Measurements from ENCODE around the gene PLPP3. TPM values are rescaled to one million over a fixed set of nuclear protein-coding genes. Genes with fewer than 3 reads are reported as not detected.

PLPP3 gene
- total RNA-seq, 2 experiments from 2014 or later: not detected

DNA sequence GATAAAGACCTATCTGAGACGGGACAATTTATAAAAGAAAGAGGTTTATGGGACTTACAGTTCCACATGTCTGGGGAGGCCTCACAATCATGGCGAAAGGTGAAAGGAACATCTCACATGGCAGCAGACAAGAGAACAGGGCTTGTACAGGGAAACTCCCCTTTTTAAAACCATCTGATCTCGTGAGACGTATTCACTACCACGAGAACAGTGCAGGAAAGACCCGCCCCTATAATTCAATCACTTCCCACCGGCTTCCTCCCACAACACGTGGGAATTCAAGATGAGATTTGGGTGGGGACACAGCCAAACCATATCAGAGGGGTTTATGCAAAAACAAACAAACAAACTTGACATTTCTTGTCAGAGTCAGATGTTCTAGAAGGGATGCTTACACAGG lies 89.7 kb downstream of the PLPP3 start:
- no peak for ATAC-seq (ENCODE audit: poor library complexity)
- H3K4me1 Mint-ChIP-seq (ENCODE audit: low read depth): no peaks in the 10 kb centered on the region
- peaks cover 0 to 5% of the 10 kb centered on the region in 2 experiments for H3K9me3 ChIP-seq (ENCODE audit: control insufficient read depth in 1 of 2, insufficient read depth in 1 of 2, low read length in 2 of 2)
- H3K27ac ChIP-seq (ENCODE audit: low read depth in 1 of 2, low read length in 2 of 2): no peak overlapping the region
- POLR2A ChIA-PET: no interaction called here
- H3K27ac Mint-ChIP-seq: no peak overlapping the region
- H3K36me3 ChIP-seq (ENCODE audit: insufficient read depth, low read length): no peaks in the 10 kb centered on the region
- no peaks in the 10 kb centered on the region for H3K27me3 ChIP-seq (ENCODE audit: control insufficient read depth in 1 of 2, insufficient read depth in 2 of 2, low read length in 2 of 2)
- no peak for DNase-seq
- CTCF ChIA-PET: no interaction called here
- H3K4me3 ChIP-seq (ENCODE audit: low read length): no peak overlapping the region
- TF ChIP-seq, protein P1, sequence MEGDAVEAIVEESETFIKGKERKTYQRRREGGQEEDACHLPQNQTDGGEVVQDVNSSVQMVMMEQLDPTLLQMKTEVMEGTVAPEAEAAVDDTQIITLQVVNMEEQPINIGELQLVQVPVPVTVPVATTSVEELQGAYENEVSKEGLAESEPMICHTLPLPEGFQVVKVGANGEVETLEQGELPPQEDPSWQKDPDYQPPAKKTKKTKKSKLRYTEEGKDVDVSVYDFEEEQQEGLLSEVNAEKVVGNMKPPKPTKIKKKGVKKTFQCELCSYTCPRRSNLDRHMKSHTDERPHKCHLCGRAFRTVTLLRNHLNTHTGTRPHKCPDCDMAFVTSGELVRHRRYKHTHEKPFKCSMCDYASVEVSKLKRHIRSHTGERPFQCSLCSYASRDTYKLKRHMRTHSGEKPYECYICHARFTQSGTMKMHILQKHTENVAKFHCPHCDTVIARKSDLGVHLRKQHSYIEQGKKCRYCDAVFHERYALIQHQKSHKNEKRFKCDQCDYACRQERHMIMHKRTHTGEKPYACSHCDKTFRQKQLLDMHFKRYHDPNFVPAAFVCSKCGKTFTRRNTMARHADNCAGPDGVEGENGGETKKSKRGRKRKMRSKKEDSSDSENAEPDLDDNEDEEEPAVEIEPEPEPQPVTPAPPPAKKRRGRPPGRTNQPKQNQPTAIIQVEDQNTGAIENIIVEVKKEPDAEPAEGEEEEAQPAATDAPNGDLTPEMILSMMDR (IDR thresholded peaks at IDR 0.05): no peak
- no peaks in the 10 kb centered on the region for H3K4me1 ChIP-seq (ENCODE audit: insufficient read depth, low read length)
- no peak overlapping the region for H3K4me3 Mint-ChIP-seq
- no peaks in the 10 kb centered on the region for H3K36me3 Mint-ChIP-seq (ENCODE audit: low read depth)
- intact Hi-C loops (cut with DNase I, micrococcal nuclease): no loop called here
- no peaks in the 10 kb centered on the region for H3K9me3 Mint-ChIP-seq
- H3K27me3 Mint-ChIP-seq: no peaks in the 10 kb centered on the region

DNA sequence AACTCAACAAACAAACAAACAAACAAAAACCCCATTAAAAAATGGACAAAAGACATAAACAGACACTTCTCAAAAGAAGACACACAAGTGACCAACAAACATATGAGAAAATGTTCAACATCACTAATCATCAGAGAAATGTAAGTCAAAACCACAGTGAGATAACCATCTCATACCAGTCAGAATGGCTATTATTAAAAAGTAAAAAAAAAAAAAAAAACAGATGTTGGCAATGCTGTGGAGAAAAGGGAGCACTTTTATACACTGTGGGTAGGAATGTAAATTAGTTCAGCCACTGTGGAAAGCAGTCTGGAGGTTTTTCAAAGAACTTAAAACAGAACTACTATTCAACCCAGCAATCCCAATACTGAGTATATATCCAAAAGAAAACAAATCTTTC lies 94.7 kb downstream of the PLPP3 start:
- intact Hi-C loops (cut with DNase I, micrococcal nuclease): no loop called here
- Histone ChIP-seq H3K36me3 (ENCODE audit: insufficient read depth, low read length) (no peaks in the 10 kb centered on the region), H3K27me3 (ENCODE audit: control insufficient read depth in 1 of 2, insufficient read depth in 2 of 2, low read length in 2 of 2) (no peaks in the 10 kb centered on the region), H3K4me3 (ENCODE audit: low read length) (no peak overlapping the region), H3K27ac (ENCODE audit: low read depth in 1 of 2, low read length in 2 of 2) (no peak overlapping the region), H3K9me3 (ENCODE audit: control insufficient read depth in 1 of 2, insufficient read depth in 1 of 2, low read length in 2 of 2) (no peaks in the 10 kb centered on the region), H3K4me1 (ENCODE audit: insufficient read depth, low read length) (no peaks in the 10 kb centered on the region)
- TF ChIP-seq, protein P1 (IDR thresholded peaks at IDR 0.05): no peak
- H3K9me3 Mint-ChIP-seq: peaks cover 1% of the 10 kb centered on the region
- ChIA-PET CTCF (no interaction called here), POLR2A (no interaction called here)
- peaks cover 4% of the 10 kb centered on the region for H3K27me3 Mint-ChIP-seq
- H3K27ac Mint-ChIP-seq: no peak overlapping the region
- H3K4me1 Mint-ChIP-seq (ENCODE audit: low read depth): no peaks in the 10 kb centered on the region
- no peak for DNase-seq
- ATAC-seq (ENCODE audit: poor library complexity): no peak
- H3K36me3 Mint-ChIP-seq (ENCODE audit: low read depth): no peaks in the 10 kb centered on the region
- H3K4me3 Mint-ChIP-seq: no peak overlapping the region

DNA sequence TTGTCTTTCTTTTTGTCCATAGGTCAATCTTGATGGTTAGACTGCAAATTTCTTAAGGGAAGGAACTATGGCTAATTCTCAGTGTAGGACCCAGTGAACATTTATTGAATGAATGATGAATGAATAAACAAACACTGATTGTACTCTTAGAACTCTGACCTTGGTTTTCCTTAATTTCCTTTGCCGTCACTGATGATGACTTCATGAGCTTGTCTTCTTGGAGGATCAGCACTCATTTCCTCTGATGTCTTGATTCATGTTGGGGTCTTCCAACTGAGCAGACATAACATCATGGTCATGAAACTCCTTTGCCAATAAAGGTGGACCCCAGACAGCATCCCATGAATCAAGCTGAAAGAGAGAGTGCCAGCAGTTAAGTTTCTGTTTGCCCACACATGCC lies 96.3 kb downstream of the PLPP3 start:
- Mint-ChIP-seq H3K27ac (no peak overlapping the region), H3K4me3 (no peak overlapping the region), H3K27me3 (peaks cover 16% of the 10 kb centered on the region), H3K4me1 (ENCODE audit: low read depth) (no peaks in the 10 kb centered on the region), H3K9me3 (peaks cover 1% of the 10 kb centered on the region), H3K36me3 (ENCODE audit: low read depth) (no peaks in the 10 kb centered on the region)
- peaks cover 0 to 7% of the 10 kb centered on the region in 2 experiments for H3K9me3 ChIP-seq (ENCODE audit: control insufficient read depth in 1 of 2, insufficient read depth in 1 of 2, low read length in 2 of 2)
- ChIA-PET POLR2A (no interaction called here), CTCF (no interaction called here)
- peaks cover 0 to 4% of the 10 kb centered on the region in 2 experiments for H3K27me3 ChIP-seq (ENCODE audit: control insufficient read depth in 1 of 2, insufficient read depth in 2 of 2, low read length in 2 of 2)
- no peak overlapping the region for H3K27ac ChIP-seq (ENCODE audit: low read depth in 1 of 2, low read length in 2 of 2)
- ATAC-seq (ENCODE audit: poor library complexity) (no peak), DNase-seq (no peak)
- H3K4me1 ChIP-seq (ENCODE audit: insufficient read depth, low read length): no peaks in the 10 kb centered on the region
- intact Hi-C loops (cut with DNase I, micrococcal nuclease): no loop called here
- TF ChIP-seq, protein P1 (IDR thresholded peaks at IDR 0.05): no peak
- H3K36me3 ChIP-seq (ENCODE audit: insufficient read depth, low read length): no peaks in the 10 kb centered on the region
- H3K4me3 ChIP-seq (ENCODE audit: low read length): no peak overlapping the region
